Measurements from ENCODE around the gene DGUOK.

DGUOK gene

GRCh38 chr2:73986085-73986681, 59.5 kb downstream of the DGUOK start:
- no peak for DNase-seq
- in situ Hi-C loops (cut with MboI; ENCODE audit: low pct_unique_long_range_greater_than_20kb, low sequenced_read_pairs), result no loop called here

- DNase-seq, result peak; percentile 74
- in situ Hi-C loops (cut with MboI; ENCODE audit: low pct_unique_long_range_greater_than_20kb, low sequenced_read_pairs), result no loop called here
Observed at GRCh38 chr2:73987109-73987947, 60.6 kb downstream of the DGUOK start.

DNA sequence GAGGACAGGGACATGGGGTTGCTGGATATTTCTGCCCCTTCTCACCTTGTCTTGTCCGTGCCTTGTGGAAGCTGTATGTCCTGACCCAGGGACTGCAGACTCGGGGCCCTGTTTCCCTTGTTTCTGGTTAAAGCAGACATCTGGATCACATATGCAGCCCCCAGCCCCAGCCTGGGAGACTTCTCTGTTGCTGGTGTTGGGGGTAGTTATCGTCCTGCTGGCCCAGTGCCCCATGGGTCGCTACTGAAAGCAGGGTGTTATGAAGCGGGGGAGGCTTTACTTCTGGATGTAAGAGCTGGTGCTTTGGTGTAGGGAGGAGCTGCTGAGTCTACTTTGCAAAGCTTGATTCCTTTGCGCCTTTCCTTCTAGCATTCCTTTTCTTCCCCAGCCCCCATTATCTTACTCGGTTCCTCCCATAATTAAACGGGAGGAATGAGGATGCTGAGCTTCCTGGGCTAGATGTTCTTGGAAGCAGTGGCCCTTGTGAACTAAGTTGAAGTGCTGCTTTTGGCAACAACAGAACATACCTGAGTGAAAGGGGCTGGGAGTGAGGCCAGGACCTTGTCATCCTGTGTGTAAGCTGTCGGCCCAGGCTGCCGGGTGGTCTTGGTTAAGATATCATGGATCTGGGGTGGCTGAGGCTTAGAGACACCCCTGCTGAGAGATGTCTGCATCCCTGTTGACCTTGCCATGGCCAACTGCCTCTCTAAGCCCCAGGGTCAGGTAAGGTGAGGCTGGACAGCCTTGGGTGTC, 61.4 kb downstream of the DGUOK start:
- no peak for DNase-seq
- in situ Hi-C loops (cut with MboI; ENCODE audit: low pct_unique_long_range_greater_than_20kb, low sequenced_read_pairs), result no loop called here

- no peak for DNase-seq
- in situ Hi-C loops (cut with MboI; ENCODE audit: low pct_unique_long_range_greater_than_20kb, low sequenced_read_pairs), result loop anchor here (10.0 kb wide), 1 partner anchor 165 kb away; the partner anchor contains the start of gene STAMBP
Observed at GRCh38 chr2:73989972-73990371, 63.3 kb downstream of the DGUOK start.

GRCh38 chr2:73990531-73990930, 63.9 kb downstream of the DGUOK start:
- in situ Hi-C loops (cut with MboI; ENCODE audit: low pct_unique_long_range_greater_than_20kb, low sequenced_read_pairs), result loop anchor here (10.0 kb wide), 1 partner anchor 166 kb away; the partner anchor contains the start of gene STAMBP
- DNase-seq, result no peak

- in situ Hi-C loops (cut with MboI; ENCODE audit: low pct_unique_long_range_greater_than_20kb, low sequenced_read_pairs), result loop anchor here (10.0 kb wide), 1 partner anchor 167 kb away; the partner anchor contains the start of gene STAMBP
- DNase-seq, result no peak
Observed at GRCh38 chr2:73992036-73992435, 65.4 kb downstream of the DGUOK start.

- in situ Hi-C loops (cut with MboI; ENCODE audit: low pct_unique_long_range_greater_than_20kb, low sequenced_read_pairs), result loop anchor here (10.0 kb wide), 1 partner anchor 169 kb away; the partner anchor contains the start of gene STAMBP
Observed at GRCh38 chr2:73993376-73993775, 66.7 kb downstream of the DGUOK start.

DNA sequence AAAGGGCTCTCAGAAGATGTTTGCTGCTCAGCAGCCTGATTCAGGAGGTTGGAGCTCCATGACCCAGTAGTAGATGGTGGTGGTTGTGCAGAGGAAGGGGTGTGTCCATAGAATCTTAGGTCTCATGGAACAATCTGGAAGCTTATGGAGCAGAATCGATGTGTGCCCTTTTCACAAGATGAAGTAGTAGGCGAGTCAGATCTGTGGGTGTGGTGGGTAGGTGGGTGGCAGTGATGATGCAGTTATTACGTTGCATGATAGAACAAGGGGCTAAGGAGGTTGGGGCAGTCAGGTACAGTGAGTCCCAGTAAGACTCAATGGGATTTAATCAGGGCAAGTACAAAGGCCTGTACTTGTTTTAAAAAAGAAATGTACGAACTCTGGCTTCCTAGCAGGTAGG, 67.1 kb downstream of the DGUOK start:
- DNase-seq, result no peak
- in situ Hi-C loops (cut with MboI; ENCODE audit: low pct_unique_long_range_greater_than_20kb, low sequenced_read_pairs), result loop anchor here (10.0 kb wide), 1 partner anchor 169 kb away; the partner anchor contains the start of gene STAMBP

More at GRCh38 chr2:73993376-73993775, 66.7 kb downstream of the DGUOK start:
- DNase-seq, result no peak

- in situ Hi-C loops (cut with MboI; ENCODE audit: low pct_unique_long_range_greater_than_20kb, low sequenced_read_pairs), result loop anchor here (10.0 kb wide), 1 partner anchor 170 kb away; the partner anchor contains the start of gene STAMBP
- DNase-seq, result no peak
Observed at GRCh38 chr2:73994178-73994831, 67.6 kb downstream of the DGUOK start.

- no peak for DNase-seq
- in situ Hi-C loops (cut with MboI; ENCODE audit: low pct_unique_long_range_greater_than_20kb, low sequenced_read_pairs), result loop anchor here (10.0 kb wide), 1 partner anchor 171 kb away; the partner anchor contains the start of gene STAMBP
Observed at GRCh38 chr2:73995810-73996209, 69.1 kb downstream of the DGUOK start.

GRCh38 chr2:73997813-73998212, 71.1 kb downstream of the DGUOK start:
- DNase-seq, result no peak
- in situ Hi-C loops (cut with MboI; ENCODE audit: low pct_unique_long_range_greater_than_20kb, low sequenced_read_pairs), result loop anchor here (10.0 kb wide), 1 partner anchor 173 kb away; the partner anchor contains the start of gene STAMBP

DNA sequence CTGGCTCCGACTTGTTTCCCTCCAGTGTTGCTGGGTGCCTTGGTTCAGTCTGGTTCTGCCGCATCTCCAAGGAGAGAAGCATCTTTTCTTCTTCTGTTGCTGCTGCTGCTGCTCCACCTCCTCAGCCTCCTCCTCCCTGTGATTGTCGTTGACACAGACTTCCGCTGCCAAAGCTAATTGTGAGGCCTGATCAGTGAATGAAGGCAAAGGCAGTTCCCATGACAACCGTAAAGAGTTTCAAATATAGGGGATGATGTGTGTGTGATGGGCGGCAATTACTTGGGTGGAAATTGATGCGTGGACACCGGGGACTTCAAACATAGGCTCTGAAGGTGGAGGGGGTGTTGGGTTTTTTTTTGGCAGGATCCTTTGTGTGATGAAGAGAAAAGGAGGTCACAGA, 71.8 kb downstream of the DGUOK start:
- in situ Hi-C loops (cut with MboI; ENCODE audit: low pct_unique_long_range_greater_than_20kb, low sequenced_read_pairs), result loop anchor here (10.0 kb wide), 1 partner anchor 174 kb away; the partner anchor contains the start of gene STAMBP
- no peak for DNase-seq

DNA sequence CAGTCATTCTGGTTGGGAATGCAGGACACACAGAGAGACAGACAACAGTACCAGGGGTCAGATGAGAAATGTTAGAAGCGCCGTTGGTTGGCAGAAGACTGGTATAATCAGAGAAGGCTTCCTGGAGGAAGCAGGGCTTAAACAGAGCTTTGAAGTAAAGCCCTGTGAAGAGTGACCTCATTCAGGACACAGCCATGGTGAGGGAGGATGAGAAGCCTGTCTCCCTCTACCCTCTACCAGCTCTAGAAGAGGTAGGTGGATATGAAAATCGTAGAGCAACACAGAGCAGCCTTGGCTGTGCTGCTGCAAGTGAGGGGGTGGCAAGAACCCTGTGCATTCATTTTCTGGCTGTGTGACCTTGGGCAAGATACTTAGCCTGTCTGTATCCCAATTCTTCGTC, 72.3 kb downstream of the DGUOK start:
- no peak for DNase-seq
- in situ Hi-C loops (cut with MboI; ENCODE audit: low pct_unique_long_range_greater_than_20kb, low sequenced_read_pairs), result loop anchor here (10.0 kb wide), 1 partner anchor 174 kb away; the partner anchor contains the start of gene STAMBP

DNA sequence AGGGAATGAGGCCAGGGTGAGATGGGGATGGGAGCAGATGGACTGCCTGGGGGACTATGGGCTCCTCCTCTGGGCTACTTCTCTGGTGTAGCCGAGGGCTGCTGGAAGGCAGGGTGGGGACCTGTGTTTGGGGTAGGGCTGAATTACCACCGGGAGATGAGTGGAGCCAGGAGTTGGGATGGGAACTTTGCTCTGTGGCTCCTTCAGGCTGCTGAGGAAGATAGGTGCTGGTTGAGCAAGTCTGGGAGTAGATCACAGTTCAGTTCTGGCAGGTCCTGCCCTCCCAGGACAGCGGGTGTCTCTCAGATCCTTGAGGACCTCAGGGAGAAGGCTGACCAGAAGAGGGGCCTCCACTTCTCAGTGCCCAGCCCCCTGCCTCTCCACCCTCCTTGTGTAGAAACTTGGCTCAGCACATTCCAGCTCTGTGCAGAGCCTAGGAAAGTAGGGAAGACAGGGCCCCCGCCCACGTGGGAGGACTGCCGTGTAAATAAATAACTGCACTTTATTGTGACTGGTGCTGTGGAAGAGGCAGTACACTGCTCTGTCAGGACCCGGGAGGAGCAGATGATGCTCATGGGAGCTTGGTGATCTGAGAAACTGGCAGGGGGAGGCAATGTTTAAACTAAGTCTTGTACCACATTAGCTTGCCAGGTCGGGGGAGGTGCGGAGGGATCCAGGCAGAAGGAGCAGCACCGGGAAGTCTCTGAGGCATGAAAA, 73.4 kb downstream of the DGUOK start:
- no peak for DNase-seq
- in situ Hi-C loops (cut with MboI; ENCODE audit: low pct_unique_long_range_greater_than_20kb, low sequenced_read_pairs), result loop anchor here (10.0 kb wide), 1 partner anchor 175 kb away; the partner anchor contains the start of gene STAMBP

- in situ Hi-C loops (cut with MboI; ENCODE audit: low pct_unique_long_range_greater_than_20kb, low sequenced_read_pairs), result no loop called here
- DNase-seq, result no peak
Observed at GRCh38 chr2:74000666-74001065, 74.0 kb downstream of the DGUOK start.

DNA sequence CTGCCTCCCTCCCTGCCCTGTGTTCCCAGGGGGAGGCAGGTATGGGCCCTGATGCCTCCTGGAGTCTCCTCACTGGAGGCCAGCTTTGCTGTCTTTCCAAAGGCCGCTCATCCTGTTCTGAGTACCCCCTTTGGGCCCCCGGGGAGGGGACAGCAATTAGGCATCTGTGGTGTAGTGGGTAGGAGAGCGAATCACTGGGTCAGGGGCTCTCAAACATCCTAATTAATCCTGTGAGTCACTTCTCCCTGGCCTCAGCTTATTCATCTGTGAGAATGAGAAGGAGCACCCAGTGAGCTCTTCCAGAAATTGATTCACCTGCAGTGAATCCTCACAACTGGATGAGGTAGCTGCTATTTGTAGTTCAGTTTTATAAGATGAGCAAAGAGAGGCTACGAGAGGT, 74.4 kb downstream of the DGUOK start:
- DNase-seq, result no peak

DNA sequence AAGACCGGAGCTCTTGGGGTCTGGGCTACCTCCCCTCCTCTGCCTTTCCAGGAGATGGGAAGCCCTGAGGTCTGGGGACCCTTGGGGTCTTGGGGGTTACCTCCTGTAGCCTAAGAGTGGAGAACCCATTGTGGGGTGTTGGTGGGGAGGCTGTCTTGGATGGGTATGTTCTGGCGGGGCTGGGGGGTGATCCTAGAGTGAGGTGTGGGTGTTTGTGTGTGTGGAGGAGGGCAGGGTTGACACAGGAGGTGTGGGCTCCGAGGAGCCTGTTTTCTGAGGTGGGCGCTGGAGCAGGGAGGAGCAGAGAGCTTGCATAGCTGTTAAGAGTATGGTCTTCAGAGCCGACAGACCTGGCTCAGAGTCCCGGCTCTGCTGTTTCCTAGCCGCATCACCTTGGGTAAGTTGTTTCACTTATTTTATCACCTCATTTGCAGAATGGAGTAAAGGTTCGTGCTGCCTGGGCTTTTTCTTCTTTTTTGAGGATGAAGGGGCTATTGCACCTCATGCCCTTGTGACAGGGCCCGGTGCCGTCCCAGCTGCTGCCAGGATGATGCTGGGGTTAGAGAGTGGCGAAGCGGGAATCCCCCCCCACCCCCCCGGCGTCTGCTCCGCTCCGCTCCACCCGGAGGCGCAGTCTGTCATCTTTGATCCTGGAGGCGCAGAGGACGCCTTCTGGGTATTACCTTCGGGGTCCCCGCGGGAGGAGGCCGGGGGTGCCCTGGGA, 75.3 kb downstream of the DGUOK start:
- no peak for DNase-seq
- in situ Hi-C loops (cut with MboI; ENCODE audit: low pct_unique_long_range_greater_than_20kb, low sequenced_read_pairs), result no loop called here

More for the DNA sequence above, 74.4 kb downstream of the DGUOK start:
- in situ Hi-C loops (cut with MboI; ENCODE audit: low pct_unique_long_range_greater_than_20kb, low sequenced_read_pairs), result no loop called here
